NCI-H187 treated with DMSO at 0.1 percent for 48 hours (cell line): ENCODE results near the gene ADARB2.
A peak's percentile ranks its signal among the peaks of the same experiment; 100 is the strongest.

Experiments used
- DNase-seq: peaks from one replicate; lab custom pipeline; 2025; lab: John Stamatoyannopoulos, UW

The ADARB2 gene

DNA sequence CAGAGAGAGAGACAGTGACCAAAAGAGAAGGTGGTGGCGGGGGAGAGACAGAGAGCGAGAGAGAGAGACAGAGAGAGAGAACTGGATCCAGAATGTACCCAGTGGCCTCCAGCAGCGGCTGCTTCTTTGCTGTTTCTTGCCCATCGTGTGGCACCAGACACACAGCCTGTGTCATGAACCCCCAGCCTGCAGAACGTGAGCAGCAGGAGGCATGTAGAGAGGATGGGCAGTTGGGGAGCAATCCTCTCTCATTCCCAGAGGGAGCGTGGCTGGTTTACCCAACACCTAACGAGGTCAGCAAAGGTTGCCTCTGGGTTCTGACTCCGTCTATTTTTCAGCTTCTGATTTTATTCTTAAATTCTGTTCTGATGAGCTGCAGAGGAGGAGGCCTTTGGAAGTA, 168.1 kb downstream of the ADARB2 start:
- no peak for DNase-seq

- DNase-seq: no peak
Observed at GRCh38 chr10:1567742-1568495, 169.4 kb downstream of the ADARB2 start.

DNA sequence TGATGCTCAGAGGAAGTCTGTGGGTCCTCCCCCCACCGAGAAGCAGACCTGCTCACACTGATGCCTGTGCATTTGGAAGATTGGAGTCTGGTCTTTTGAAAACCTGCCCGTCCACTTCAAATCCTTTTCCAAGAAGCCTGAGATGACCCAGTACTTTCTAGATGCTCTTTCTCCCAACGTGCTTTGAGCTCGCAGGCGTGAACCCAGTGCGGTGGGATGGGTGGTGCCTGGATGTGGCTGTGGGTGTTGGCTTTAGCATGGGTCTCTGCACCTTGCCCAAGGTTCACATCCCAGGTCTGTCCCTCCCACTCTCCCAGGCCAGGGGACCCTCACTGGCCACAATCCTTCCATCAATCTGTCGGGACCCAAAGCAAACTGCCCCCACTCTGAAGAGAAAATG, 170.2 kb downstream of the ADARB2 start:
- DNase-seq: no peak

DNA sequence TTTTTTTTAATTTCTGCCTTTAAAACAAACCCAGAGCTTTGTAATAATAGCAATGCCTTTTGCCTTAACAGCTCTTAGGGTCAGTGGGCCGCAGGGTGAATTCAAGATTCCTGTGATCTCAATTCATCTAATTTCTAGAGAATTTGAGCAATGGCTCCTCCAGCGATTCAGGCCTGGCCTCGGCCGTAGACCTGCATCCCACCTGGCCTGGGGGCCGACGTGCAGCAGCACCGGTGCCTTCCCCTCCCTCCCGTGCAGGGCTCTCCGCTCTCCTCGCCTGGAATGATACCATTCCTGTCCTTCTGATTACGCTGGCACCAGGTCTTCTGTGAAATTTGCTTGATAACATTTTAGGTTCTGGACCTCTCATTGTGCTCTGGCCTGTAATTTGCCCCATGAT, 172.5 kb downstream of the ADARB2 start:
- DNase-seq: no peak

DNA sequence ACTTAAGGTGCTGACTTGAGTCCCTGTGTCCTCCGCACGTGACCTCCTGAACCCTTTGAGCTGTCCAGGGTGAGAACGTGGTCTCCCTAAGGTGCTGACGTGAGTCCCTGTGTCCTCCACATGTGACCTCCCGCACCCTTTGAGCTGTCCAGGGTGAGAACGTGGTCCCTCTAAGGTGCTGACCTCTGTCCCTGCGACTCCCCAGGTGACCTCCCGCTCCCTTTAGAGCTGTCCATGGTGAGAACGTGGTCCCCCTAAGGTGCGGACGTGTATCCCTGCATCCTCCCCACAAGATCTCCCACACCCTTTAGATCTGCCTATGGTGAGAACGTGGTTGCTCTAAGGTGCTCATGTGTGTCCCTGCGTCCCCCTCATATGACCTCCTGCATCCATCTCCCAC, 174.3 kb downstream of the ADARB2 start:
- no peak for DNase-seq

- DNase-seq: no peak
Observed at GRCh38 chr10:1561731-1562337, 175.5 kb downstream of the ADARB2 start.

- no peak for DNase-seq
Observed at GRCh38 chr10:1560535-1561192, 176.7 kb downstream of the ADARB2 start.

DNA sequence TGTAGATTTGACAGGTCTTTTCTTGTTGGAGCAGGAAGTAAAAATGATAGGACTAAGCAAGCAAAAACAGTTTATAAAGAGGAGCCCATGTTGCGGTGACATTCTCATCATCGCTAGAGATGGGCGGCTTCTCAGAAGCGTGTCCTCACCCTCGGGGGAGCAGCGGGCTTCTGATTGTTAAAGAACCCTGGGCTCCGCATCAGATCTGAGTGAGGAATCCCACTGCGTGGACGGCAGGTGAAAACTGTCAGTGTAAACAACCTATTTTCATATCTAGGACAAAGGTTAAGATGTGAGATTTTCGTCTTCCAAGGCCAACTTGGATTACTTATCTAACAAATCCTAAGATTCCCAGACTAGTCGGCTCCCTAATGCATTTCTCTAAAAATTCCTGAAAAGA, 177.6 kb downstream of the ADARB2 start:
- no peak for DNase-seq

GRCh38 chr10:1559311-1559710, 178.0 kb downstream of the ADARB2 start:
- DNase-seq: no peak

DNA sequence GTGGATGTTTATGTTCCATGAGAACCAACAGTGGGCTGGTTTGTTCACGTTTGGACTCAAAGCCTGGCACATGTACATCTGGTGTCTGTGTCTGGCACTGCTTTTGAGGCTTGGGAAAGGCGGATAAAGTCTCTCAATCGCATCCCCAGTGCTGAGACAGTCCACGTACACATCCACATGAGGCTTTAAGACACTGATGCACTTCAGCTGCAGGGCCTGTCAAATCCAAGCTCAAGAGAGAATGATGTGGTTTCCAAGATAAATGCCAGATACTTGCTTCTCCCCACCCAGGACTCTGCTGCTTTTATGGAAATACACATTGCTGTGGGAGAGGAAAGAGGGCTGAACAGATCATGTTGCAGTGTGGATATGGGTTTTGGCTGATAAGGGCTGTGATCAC, 178.4 kb downstream of the ADARB2 start:
- no peak for DNase-seq

DNA sequence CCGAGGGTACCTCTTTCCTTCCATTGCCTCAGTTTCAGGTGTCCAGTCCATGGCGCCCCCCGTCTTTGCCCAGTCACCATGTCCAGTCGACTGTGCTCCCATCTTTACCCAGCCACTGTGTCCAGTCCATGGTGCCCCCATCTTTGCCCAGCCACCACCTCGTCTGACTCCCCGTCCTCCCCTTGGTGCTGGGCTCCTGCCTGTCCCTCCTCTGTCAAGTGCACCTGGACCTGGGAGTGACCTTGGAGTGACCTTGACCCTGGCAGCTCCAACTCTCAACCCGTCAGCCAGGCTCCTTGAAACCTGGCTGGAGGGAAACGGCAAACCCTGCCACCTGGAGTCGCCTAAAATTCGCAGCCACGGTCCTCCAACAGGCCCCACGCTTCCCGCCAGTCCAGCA, 180.2 kb downstream of the ADARB2 start:
- DNase-seq: no peak

- no peak for DNase-seq
Observed at GRCh38 chr10:1556496-1556895, 180.8 kb downstream of the ADARB2 start.

GRCh38 chr10:1553951-1554350, 183.4 kb downstream of the ADARB2 start:
- no peak for DNase-seq

GRCh38 chr10:1552881-1553670, 184.2 kb downstream of the ADARB2 start:
- no peak for DNase-seq

- no peak for DNase-seq
Observed at GRCh38 chr10:1552406-1552805, 184.9 kb downstream of the ADARB2 start.

- DNase-seq: no peak
Observed at GRCh38 chr10:1551636-1552338, 185.5 kb downstream of the ADARB2 start.

DNA sequence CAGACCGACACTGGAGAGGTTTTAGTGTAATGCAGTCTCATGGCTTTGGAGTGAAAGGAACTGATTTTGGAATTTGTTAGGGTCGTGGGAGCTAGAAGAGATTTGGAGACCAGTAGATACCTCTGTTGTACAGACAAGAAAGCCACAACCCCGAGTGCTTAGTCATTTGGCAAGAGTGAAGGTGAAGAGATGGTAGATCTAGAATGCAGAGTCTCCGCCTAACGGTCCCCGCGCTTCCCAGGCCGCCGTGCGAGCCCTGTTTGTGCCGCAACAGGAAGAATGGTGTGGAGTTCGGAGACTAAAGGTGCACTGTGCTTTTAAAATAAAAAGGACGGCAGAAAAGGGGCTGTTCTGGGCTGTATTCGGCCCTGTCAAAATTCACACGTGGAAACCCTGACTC, 186.7 kb downstream of the ADARB2 start:
- DNase-seq: no peak

- no peak for DNase-seq
Observed at GRCh38 chr10:1550291-1550595, 187.1 kb downstream of the ADARB2 start.

GRCh38 chr10:1549591-1550290, 187.6 kb downstream of the ADARB2 start:
- peak; percentile 60 for DNase-seq

GRCh38 chr10:1548596-1548995, 188.7 kb downstream of the ADARB2 start:
- DNase-seq: no peak

- no peak for DNase-seq
Observed at GRCh38 chr10:1548146-1548545, 189.2 kb downstream of the ADARB2 start.
